ENCODE measurements around the gene YWHAQ.

The YWHAQ gene

DNA sequence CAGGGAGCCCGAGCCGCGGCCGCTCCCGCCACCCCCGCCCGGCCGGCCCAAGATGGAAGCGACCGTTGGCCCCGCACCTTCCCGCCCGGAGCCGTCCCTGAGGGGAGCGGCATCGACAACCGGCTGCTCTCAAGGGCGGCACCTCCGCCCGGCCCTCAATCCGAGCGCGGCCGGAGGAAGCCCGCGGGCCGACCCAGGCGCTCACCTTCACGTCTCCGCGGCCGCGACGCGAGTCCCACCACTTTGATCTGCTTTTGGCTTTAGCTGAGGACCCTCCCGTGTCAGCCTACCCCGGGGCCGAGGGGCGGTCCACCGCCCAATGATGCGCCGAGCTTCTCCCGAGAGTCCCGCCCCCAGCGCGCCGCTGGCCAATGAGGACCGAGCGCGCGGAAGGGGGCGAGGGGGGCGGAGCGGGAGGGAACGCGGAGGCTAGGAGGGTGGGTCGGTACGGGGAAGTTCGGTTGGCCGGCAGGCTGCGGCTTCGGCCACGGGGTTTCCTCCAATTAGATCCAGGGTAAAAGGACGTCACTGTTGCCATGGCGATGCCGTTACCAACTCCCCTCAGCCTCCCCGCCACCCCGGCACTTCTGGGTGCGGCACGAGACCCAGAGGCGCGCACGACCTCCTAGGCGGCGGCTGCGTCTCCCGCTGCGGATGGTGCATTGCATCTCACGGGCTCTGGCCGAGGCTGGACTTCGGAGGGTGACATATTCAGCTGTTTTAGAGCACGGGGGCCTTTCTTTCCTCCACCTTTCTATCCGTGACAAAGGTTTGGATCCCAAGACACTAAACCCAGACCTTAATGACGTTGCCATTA is at the start of gene YWHAQ:
YWHAQ (minus strand) TSS at position 262 of the 817 bp plus-strand sequence. CDS start 545 bp downstream, outside the sequence.
- peak; percentile 98 for DNase-seq

DNA sequence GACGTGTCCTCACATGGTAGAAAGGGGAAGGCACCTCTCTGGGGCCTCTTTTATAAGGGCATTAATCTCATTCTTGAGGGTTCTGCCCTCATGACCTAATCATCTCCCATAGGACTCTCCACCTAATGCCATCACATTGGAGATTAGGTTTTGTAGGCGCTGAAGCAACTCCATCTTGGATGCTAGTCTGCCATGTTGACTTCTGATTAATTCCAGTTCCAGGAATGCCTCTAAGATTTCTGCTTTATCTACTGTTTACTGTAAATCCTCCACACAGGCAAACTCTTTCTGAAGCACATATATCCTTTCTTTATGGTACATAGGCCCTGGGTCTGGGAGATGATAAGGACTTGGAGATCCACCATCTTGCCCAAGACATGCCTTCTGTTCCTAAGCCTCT is 49.3 kb upstream of the YWHAQ start:
- no peak for DNase-seq

DNA sequence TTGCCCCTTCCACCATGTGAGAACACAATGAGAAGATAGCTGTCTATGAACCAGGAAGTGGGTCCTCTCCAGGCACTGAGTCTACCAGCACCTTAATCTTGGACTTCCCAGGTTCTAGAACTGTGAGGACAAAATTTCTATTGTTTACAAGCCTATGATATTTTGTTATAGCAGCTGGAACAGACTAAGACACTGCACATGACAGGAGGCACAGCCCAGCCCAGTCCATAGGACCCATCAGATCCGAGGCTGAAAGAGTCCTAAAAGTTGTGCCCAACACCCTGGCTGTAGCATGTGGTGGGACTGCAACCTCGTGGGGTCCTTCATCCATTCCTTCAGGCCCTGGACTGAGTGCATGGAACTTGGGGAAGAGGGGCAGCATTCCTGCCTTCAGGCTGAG is 48.4 kb upstream of the YWHAQ start:
- DNase-seq, result no peak

DNA sequence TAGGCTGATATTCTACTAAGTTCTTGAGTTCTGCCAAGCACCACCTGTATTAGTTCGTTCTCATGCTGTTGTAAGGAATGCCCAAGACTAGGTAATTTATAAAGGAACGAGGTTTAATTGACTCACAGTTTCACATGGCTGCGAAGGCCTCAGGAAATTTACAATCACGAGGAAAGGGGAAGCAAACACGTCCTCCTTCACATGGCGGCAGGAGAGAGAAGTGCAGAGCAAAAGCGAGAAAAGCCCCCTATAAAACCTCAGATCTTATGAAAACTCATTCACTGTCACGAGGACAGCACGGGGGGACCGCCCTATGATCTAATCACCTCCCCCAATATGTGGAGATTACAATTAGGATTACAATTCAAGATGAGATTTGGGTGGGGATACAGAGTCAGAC is 47.7 kb upstream of the YWHAQ start:
- no peak for DNase-seq

DNA sequence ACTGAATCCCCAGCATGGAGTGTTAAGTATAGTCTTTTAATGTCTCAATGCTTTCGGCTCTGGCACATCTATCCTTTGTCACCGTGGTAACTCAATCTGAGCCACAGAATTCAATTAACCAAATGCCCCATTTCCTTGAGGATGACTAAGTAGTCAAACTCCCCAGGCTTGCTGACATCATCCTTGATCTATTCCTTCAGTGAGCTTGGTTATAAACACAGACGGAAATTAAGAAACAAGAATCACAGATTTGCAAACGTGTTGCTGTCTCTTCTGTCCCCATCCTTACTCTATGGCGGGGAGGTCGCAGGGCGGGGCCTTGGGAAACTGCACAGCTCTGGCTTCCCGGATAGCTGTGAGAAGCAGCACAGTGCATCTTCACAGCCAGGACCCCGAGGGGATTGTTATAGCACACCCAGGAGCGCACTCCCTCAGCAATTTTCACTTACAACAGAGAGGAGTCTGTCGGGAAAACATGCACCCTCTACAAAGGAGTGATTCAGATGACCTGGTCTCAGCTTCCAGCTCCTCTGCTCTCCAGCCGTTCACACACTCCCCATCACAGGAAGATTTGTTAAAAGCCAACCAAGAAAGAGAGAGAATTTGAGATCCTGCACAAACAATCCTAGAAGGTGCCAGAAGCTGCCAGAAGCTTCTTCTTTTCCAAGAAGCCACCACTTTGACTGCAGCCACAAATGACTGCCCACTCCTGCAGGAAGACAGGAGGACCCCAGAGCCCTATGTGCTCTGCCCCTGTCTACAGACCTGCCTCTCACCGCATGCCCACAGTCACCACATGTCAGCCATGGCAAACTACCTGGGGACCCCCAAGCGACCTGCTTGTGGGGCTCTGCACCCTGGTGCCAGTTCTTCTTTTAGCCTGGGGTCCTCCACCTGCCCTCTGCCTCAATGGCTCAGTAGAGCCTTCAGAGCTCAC is 44.9 kb upstream of the YWHAQ start:
- DNase-seq, result no peak

DNA sequence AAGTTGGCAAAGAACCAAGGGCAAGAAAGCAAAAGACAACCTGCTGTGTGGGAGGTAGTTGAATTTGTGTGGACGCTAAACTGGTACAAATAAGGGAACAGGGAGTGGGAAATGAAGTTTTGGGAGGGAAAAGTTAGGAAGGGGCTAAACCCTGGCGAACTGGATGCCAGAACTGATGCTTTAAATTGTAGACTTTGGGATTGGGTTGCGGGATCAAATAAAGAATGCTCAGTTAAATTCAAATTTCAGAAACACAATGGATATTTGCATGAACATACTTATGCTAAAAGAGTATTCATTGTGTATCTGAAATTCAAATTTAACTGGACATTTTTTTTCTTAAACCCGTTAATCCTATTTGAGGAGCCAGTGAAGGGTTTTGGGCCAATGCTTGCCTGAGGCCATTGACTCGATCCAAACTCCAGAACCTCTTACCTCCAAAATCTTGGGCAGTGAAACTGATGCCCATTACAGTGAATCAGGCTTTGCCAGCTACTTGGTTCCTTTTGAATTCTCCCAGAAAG is 44.2 kb upstream of the YWHAQ start:
- DNase-seq, result no peak

DNA sequence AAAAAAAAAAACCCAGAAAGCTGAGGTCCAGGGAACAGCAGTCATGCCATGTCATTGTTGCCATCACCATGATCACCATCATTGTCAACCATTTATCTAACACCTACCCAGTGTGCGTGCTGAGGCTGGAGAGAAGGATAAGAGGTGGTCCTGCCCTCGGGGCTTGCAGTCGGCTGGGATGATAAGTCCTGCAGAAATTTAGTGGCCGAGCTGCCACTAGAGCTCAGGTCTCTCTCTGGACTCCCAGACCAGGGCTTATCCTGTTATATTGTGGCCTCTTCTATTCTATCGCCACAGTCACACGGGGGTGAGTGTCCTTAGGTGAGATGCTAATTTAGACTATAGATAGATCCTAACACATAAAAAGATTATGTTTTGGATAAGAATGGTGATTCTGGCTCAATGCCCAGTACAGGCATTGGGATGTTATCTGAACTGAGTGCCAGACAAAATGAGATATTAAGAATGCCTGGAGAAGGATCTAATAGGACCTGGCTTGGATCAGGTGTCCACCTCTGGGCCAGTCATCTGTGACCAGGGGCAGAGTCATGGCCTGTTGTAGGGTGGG is 43.2 kb upstream of the YWHAQ start:
- DNase-seq, result no peak

DNA sequence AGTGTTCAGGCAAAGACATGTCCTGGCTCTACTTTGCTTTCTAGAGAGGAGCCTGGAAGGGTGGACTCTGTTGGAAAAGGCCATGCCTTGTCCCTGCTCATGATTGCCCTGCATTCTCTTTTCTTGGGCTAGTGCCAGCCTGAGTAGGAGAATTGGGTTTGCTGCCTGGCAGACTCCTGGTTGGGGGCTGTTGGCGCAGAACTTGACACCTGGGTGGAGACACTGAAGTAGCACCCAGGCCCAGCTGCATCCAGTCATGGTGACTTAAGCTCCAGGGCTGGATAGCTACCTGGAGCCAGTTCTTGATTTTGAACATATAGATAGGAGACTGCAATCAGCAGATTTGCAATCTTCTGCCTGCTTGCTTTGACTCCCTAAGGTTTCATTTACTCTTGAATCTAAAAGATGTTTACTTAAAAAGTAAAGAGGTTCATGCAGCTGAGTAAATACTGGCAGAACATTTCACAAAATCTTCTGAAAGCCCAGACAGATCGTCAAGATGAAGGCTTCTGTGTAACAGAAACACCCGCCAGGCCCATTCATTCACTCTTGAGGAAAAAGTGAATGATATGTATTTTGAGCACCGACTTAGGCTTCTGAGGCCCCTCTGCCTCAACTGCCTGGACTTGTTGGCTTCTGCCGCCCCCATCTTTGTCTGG is 38.0 kb upstream of the YWHAQ start:
- DNase-seq, result peak; percentile 86

DNA sequence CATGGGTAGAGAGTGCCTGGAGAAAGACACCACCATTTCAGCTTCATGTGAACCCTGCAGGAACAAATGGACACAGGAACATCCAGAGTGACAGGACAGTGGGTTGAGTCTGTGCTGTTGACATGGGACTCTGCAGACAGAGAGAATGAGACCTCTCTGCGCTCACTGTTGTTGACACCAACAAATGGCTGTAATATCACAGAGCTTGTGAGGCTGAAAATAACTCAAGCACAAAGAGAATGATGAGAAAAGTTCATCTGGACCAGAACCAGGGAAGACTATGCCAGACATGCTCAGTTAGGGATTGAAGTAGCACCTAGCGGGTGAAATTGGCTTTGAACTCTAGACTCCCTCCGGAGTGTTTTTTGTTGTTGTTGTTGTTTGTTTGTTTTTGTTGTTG is 37.0 kb upstream of the YWHAQ start:
- DNase-seq, result no peak

DNA sequence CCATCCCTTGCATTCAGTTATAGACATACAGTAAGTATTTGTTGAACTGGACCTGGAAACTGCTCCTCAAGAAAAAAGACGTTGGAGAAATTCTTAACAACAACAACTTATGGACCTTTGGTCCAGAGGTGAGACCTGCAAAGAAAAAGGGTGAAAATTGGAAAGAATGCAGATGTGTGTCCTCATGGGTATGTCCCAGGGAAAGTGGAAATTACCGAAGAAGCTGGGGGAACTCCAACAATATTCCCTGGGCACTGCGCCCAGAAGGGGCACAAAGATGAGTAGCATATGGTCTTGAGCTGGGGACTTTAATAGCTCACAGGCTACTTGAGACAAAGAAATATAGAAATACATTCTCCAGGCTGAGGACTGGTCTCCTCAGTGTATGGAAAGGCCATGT is 35.5 kb upstream of the YWHAQ start:
- DNase-seq, result no peak

DNA sequence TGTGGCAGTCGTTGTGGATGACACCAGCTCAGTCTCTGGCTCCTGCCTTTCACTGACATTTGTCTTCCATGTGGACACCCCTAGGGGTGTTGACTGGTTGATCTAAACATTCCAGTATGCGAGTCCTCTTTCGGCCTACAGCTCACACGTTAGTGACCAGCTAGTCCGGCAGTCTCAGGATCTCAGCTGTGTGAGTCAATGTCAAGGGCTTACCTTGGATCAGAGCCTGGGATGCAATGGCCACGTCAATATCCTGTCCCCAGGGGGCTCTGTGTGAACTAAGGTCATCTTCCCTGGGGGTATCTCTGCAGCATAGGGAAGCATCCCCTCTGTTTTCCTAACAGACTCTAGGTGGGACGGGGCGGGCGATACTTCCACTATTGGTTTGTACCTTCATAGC is 35.1 kb upstream of the YWHAQ start:
- DNase-seq, result no peak

DNA sequence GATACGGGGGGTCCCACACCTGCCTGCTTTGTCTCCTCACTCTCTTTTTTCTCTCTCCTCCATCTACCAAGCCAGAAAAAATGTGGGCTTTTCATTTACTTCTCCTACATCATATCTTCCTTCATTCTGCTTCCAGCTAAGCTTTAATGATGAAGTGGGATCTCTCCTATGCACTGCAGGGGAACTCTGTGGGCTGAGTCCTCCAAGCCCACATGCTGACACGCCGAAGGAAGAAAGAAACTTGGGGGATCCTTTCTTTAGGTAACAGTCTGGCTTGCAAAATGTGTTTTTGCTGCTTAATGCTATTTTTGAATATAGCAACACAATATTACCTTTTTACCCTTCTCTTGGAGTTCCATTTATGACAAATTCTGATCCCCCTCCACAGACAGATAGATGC is 33.6 kb upstream of the YWHAQ start:
- no peak for DNase-seq

DNA sequence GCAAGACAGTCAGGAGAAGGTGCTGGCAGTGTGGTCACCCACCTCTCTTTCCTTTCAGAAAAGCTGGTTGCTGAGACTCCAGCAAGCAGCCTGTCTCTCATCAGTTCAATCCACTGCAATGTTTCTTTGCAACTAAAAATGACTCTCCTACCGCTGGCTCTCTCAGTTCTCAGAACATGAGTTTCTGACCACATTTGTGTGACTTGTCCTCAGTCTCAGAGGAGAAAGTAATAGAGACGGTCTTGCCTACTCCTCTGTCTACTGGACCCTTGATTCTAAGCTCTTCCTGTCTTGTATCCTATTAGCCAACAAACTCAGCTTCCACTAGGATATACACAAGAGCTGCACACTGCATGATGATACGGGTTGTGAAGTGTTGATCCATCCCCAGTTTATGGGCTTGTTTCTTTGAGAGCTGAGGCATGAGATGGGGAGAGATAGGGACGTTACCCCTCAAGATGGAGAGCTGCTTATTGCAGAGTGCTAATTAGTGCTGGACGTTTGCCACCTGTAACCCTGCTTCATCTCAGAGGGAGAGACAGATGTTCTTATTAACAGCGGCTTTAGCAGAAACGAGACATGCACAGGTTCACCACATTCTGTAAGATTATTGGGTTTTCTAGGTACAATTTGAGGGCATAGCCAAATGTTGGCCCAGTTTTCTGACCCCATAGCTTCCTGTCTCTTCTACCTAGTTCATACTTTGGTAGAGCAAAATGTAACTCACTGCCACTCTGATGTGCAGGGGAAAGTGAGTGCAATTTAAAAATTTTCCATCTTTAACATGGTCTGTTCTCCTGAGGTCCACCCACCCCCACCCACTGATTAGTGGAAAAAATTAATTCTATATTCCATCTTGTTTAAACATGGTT is 32.4 kb upstream of the YWHAQ start:
- DNase-seq, result peak; percentile 49

DNA sequence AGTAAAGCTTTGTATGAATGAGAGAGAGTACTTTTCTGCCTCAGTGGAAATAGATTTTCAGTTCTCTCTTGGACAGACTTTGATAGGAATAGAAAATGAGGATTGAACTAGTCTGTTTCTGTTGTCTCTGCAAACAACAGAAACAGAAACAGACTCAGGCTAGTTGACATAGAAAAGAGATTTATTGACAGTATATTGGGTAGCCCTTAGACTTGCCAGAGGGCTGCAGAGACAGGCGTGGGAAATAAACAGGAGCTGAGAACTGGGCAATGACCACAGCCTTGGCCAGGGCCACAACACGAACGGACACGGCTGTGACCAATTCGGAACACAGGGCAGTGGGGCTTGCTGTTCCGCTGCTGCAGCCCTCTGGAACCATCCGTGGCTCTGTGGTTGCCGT is 30.5 kb upstream of the YWHAQ start:
- DNase-seq, result no peak

DNA sequence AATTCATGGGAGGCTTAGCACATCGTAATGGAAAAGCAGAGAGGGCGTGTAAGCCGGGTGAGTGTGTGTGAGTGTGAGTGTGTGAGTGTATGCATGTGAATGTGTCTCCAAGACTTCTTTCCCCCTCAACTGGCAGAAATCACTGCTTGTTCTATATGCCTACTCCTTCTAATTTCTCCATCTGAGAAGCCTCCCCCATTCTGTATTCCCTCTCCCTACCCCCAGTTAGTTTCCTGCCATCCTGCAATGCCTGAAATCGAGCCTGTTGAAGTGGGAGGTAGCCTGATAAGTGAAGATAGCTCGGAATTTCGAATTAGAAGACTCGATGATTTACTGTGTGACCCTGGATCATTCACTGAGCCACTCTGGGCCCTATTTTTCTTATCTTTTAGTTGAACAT is 30.0 kb upstream of the YWHAQ start:
- no peak for DNase-seq

DNA sequence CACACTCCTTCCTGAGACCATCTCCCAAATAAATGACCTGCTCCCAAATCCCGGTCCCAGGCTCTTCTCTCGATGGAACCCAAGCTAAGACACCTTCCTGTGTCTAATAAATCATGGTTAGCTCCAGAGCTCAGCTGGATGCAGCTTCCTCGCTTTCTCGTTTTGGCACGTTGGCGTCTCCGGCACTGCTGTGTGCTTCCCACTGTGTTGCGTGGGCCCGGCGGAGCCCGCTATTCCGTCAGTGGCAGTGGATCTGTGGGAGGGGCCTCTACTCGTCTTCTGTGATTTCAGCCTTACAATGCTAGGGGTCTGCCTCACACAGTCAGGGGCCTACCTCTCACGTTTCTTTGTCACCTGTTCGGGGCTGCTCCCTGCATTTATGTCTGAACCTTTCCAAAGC is 29.4 kb upstream of the YWHAQ start:
- no peak for DNase-seq

DNA sequence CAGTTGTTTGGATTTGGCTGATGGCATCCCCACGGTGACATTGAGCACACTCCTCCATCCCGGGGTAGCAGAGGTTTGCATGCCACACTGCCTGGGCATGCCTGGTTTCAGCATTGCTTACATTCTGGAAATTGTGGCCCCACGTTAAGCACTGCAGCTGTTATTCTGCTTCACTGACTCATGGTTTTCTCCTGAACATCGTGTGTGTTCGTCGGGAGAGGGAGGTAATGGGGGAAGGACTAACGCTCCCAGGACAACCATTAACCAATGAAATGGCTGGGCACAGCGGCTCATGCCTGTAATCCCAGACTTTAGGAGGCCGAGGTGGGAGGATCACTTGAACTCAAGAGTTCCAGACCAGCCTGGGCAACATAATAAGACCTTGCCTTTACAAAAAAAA is 28.2 kb upstream of the YWHAQ start:
- DNase-seq, result peak; percentile 32

DNA sequence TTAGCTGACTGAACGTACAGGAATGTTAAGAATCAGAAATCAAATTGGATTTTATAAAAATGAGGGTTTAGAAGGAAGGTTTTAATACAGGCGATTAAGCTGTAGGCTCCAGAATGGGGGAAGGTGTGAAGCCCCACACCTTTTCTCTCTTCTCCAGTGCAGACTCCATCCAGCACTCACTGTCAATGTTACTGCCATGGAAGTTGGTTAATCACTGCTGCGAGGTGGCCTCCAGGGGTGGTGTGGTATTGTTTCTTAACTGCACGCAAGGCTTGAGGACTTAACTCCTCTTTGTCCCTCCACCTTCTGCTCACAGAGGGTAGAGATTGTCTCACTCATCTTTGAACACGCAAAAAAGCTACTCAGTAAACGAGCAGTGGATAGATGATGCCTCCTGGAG is 26.9 kb upstream of the YWHAQ start:
- no peak for DNase-seq

DNA sequence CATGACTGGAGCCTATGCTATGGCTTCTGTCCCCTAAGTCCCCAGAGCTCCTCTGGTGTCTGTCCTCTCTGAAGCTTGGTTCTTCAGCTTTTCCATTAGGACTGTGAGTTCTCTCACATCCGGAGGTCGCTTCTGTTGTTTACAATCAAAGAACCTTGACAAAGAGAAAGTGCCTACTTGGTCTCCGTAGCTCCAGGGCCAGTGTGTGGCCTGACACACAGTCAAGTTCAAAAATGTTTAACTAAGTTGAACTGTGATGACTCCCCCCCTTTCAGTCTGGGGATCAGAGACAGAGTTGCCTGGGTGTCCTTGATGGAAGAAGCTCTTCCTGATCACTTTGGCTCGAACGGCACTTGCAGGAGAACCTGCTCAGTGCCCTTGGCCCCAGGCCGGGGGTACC is 26.3 kb upstream of the YWHAQ start:
- DNase-seq, result no peak

DNA sequence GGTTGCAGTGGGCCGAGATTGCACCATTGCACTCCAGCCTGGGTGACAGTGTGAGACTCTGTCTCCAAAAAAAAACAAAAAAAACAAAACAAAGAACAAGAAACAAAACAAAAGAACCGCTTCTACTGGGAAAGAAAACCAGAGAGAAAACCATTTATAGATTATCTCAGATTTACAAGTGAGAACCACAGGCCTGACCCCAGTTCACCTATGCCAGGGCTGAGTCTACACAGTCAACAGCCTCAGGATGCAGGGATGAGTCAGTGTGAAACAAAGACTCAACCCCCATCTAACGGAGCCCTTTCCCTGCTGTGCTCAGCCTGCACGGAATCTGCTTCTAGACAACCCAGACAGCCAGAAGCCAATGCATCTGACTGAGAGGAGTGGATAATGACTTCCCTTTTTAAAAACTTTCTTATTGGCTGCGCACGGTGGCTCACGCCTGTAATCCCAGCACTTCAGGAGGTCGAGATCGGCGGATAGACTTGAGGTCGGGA is 25.5 kb upstream of the YWHAQ start:
- no peak for DNase-seq

DNA sequence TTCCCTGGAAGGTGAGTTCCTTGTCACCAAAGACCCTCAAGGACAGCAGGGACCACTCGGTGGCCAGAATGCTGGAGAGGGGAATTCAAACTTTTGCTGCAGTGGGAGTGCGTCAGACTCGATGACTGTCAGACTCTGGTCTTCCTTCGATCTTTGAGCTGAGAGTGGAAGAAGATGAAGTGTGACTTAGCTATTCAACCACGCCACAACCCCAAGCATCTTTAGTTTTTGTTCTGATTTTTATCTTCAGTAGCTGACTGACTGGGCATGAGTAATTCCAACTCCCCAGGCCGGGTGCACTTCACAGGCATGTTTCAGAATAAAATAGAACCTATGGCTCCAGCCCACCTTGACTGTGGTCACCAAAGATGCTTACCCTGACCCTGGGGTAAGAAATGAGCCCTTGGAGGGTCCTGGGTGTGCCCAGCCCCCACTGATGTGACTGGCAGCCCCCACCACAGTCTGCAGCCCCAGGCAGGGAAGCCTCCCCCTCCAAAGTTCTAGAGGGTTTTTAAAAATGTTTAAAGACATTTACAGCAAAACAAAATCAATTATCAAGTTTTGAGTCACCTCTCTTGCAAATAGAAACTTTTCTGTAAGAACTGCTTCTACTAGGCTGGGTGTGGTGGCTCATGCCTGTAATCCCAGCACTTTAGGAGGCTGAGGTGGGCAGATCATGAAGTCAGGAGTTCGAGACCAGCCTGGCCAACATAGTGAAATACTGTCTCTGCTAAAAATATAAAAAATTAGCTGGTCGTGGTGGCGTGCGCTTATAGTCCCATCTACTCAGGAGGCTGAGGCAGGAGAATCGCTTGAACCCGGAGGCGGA is 24.9 kb upstream of the YWHAQ start:
- no peak for DNase-seq
